Smooth muscle cell (in vitro differentiated cells): Measurements from ENCODE around the gene ROCK1. TPM values are rescaled to one million over a fixed set of nuclear protein-coding genes. Genes with fewer than 3 reads are reported as not detected.

Experiments
- DNase-seq: peaks from one replicate; lab custom pipeline; 2025; ENCODE audit not compliant: unreplicated experiment; lab: John Stamatoyannopoulos, UW
- H2AFZ ChIP-seq: fragments of 200-600 bp; sonication (generic); 2 replicates; pipeline ENCODE4 v1.6.0; 2016; ENCODE audit warnings: antibody characterized with exemption, low read depth, mild to moderate bottlenecking
- H3F3A ChIP-seq: fragments of 200-600 bp; sonication (generic); 2 replicates; pipeline ENCODE4 v1.6.0; 2017; ENCODE audit warnings: antibody characterized with exemption, low read depth
- H3K27ac ChIP-seq: fragments of 200-600 bp; sonication (generic); 2 replicates; pipeline ENCODE4 v1.5.1; 2016; ENCODE audit warnings: low read depth, mild to moderate bottlenecking
- H3K27me3 ChIP-seq: fragments of 200-600 bp; sonication (generic); 2 replicates; pipeline ENCODE4 v1.6.1; 2016; ENCODE audit warnings: low read depth, mild to moderate bottlenecking
- H3K36me3 ChIP-seq: fragments of 200-600 bp; sonication (generic); 2 replicates; pipeline ENCODE4 v1.5.1; 2016; ENCODE audit warnings: low read depth
- H3K4me1 ChIP-seq: fragments of 200-600 bp; sonication (generic); 2 replicates; pipeline ENCODE4 v1.5.1; 2016; ENCODE audit warnings: low read depth
- H3K4me2 ChIP-seq: fragments of 200-600 bp; sonication (generic); 2 replicates; pipeline ENCODE4 v1.6.0; 2016; ENCODE audit warnings: mild to moderate bottlenecking
- H3K4me3 ChIP-seq: fragments of 200-600 bp; sonication (generic); 2 replicates; pipeline ENCODE4 v1.5.1; 2016; ENCODE audit warnings: mild to moderate bottlenecking
- H3K79me2 ChIP-seq: fragments of 200-600 bp; sonication (generic); 2 replicates; pipeline ENCODE4 v1.6.0; 2016; ENCODE audit warnings: low read depth, mild to moderate bottlenecking
- H3K9ac ChIP-seq: fragments of 200-600 bp; sonication (generic); 2 replicates; pipeline ENCODE4 v1.6.0; 2016; ENCODE audit warnings: low read depth
- H3K9me3 ChIP-seq: fragments of 200-600 bp; sonication (generic); replicated peaks from 2 replicates; pipeline ENCODE4 v1.5.1; 2016; ENCODE audit warnings: low read depth
- H4K20me1 ChIP-seq: fragments of 200-600 bp; sonication (generic); 2 replicates; pipeline ENCODE4 v1.6.0; 2016; ENCODE audit warnings: low read depth
- CTCF ChIP-seq: fragments of 200-600 bp; sonication (generic); IDR thresholded peaks from 2 replicates; pipeline ENCODE4 v1.5.1; 2017; ENCODE audit warnings: borderline replicate concordance, mild to moderate bottlenecking, antibody characterized with exemption; ENCODE audit not compliant: insufficient read depth, poor library complexity, severe bottlenecking
- WGBS: methylation state at CpG from one replicate; pipeline ENCODE4 v1.1.7; 2016; ENCODE audit warnings: low lambda C conversion rate; 5-methylcytosine and 5-hydroxymethylcytosine counted together
- polyA plus RNA-seq: library from polyadenylated mRNA; unstranded; fragments of >200 nt; fragmentation: Nextera tagmentation; extraction: Ambion mirVana; gene quantifications from 2 replicates; pipeline ENCODE4 v1.2.1, GENCODE V29; 2016
- total RNA-seq: library from RNA; depleted of rRNA; stranded (reverse); fragments of >200 nt; gene quantifications from 2 replicates; pipeline ENCODE4 v1.2.3, GENCODE V29; 2014

ROCK1 gene
- total and polyA plus RNA-seq, 2 experiments from 2014 or later = 23.9 to 38.7 TPM

DNA sequence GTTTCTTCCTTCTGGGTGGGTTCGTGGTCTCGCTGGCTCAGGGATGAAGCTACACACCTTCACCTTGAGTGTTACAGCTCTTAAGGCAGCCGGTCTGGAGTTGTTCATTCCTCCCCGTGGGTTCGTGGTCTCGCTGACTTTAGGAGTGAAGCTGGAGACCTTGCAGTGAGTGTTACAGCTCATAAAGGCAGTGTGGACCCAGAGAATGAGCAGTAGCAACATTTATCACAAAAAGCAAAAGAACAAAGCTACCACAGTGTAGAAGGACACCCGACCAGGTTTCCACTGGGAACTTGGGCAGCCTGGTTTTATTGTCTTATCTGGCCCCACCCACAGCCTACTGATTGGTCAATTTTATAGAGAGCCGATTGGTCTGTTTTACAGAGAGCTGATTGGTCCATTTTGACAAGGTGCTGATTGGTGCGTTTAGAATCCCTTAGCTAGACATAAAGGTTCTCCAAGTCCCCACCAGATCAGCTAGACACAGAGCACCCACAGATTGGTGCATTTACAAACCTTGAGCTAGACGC is 20.1 kb upstream of the ROCK1 start:
- WGBS = 97% methylated on average over 10 of the region's 10 CpGs
- no peaks in the 10 kb centered on the region for H3K36me3 ChIP-seq
- no peak overlapping the region for H3K9ac ChIP-seq
- no peaks in the 10 kb centered on the region for H3F3A ChIP-seq
- no peak for TF ChIP-seq CTCF
- no peaks in the 10 kb centered on the region for H3K4me1 ChIP-seq
- H3K9me3 ChIP-seq = no peaks in the 10 kb centered on the region
- H3K4me2 ChIP-seq = no peak overlapping the region
- DNase-seq = no peak
- H2AFZ ChIP-seq = no peak overlapping the region
- H4K20me1 ChIP-seq = no peaks in the 10 kb centered on the region
- no peak overlapping the region for H3K4me3 ChIP-seq
- H3K27me3 ChIP-seq = no peaks in the 10 kb centered on the region
- no peaks in the 10 kb centered on the region for H3K79me2 ChIP-seq
- no peak overlapping the region for H3K27ac ChIP-seq

GRCh38 chr18:21129566-21130216 is 18.1 kb upstream of the ROCK1 start:
- Histone ChIP-seq H3K27me3 (no peaks in the 10 kb centered on the region), H3F3A (no peaks in the 10 kb centered on the region), H3K4me2 (peak overlapping the region; percentile 44), H3K9me3 (no peaks in the 10 kb centered on the region), H3K4me3 (no peak overlapping the region), H4K20me1 (no peaks in the 10 kb centered on the region), H3K36me3 (no peaks in the 10 kb centered on the region), H3K9ac (no peak overlapping the region), H2AFZ (no peak overlapping the region), H3K4me1 (no peaks in the 10 kb centered on the region), H3K79me2 (no peaks in the 10 kb centered on the region), H3K27ac (peak overlapping the region; percentile 13)
- 24% methylated on average over 4 of the region's 4 CpGs for WGBS
- DNase-seq = no peak
- no peak for TF ChIP-seq CTCF

DNA sequence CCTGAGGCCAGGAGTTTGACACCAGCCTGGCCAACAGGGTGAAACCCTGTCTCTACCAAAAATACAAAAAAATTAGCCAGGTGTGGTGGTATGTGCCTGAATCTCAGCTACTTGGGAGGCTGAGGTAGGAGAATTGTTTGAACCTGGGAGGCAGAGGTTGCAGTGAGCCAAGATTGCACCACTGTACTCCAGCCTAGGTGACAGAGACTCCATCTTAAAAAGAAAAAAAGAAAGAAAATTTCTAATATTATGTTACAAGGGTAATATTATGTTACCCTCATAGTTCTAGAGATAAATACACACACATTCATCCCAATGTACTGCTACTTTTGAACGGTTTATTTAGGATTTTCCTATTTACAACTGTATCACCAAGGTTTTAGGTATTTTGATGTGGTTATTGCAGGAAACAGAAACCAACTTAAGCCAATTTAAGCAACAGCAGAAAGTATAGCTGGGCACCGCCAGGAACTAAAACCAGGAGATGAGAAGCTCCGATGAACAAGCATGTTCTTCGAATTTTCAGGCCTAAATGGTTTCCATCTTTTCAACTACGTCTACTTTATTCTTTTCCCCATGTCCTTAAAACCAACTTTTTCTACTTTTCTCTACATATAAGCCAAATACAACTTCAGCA is 11.8 kb upstream of the ROCK1 start:
- Histone ChIP-seq H3K9me3 (no peaks in the 10 kb centered on the region), H2AFZ (no peak overlapping the region), H3K9ac (no peak overlapping the region), H4K20me1 (no peaks in the 10 kb centered on the region), H3K4me1 (no peaks in the 10 kb centered on the region), H3F3A (no peaks in the 10 kb centered on the region), H3K36me3 (no peaks in the 10 kb centered on the region), H3K27me3 (no peaks in the 10 kb centered on the region), H3K27ac (no peak overlapping the region), H3K4me3 (no peak overlapping the region), H3K4me2 (no peak overlapping the region), H3K79me2 (no peaks in the 10 kb centered on the region)
- DNase-seq = no peak
- TF ChIP-seq CTCF = no peak
- 87% methylated on average over 5 of the region's 5 CpGs for WGBS

DNA sequence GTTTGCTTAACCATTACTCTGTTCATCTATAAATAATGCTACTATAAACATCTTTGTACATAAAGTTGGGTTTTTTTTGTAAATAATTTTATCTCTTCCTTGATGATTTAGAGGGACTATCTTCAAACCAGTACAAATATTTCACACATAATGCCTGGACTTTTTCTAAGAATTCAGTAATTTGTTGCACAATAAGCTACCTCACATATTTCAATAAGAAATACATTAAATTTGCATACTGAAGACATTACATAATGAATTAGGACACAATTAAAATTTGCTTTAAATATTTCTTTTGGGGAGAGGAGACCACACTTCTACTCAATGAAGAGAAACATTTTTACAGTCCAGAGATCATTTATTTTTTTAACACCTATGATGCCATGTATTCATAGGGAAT is 7.2 kb upstream of the ROCK1 start:
- Histone ChIP-seq H3K27me3 (no peaks in the 10 kb centered on the region), H3K4me2 (no peak overlapping the region), H3K27ac (no peak overlapping the region), H4K20me1 (no peaks in the 10 kb centered on the region), H3K4me3 (no peak overlapping the region), H3K9ac (no peak overlapping the region), H2AFZ (no peak overlapping the region), H3F3A (peaks cover 7% of the 10 kb centered on the region), H3K36me3 (no peaks in the 10 kb centered on the region), H3K4me1 (peaks cover 10% of the 10 kb centered on the region), H3K79me2 (no peaks in the 10 kb centered on the region), H3K9me3 (no peaks in the 10 kb centered on the region)
- no peak for TF ChIP-seq CTCF
- DNase-seq = no peak
